Heart left ventricle (tissue), 13 donors: ENCODE measurements around the gene STK32C.

Experiments
- CTCF ChIP-seq, 12 donors: fragments of 200-600 bp; sonication (generic) in 4 of 12; IDR thresholded peaks; one replicate each; pipeline versions ENCODE4 v1.5.0 to v1.8.0; 2018 to 2022; ENCODE audit warnings: antibody characterized with exemption in 12 of 12, mild to moderate bottlenecking in 5 of 12
- POLR2A ChIP-seq, 2 donors: fragments of 450-650 bp; IDR thresholded peaks; one replicate each; pipeline ENCODE4 v1.6.1; 2017; ENCODE audit warnings: antibody characterized with exemption in 2 of 2, mild to moderate bottlenecking in 2 of 2, moderate library complexity in 2 of 2
- donor health status: ischemic (EF 13 %, LVEDD 7.1; RV severe dilation, severe dysfunction).
- donor health status: DM: no; HTN: yes; CAD: no.
- donor health status: DM: no; HTN: no; CAD: no.
- donor health status: ischemic (EF 25% LVEDD 6.9; RV normal size, moderate dysfunction).
- donor health status: ischemic (EF 25% LVEDD 5.7; RV mildly dilated, moderate dysfunction).
- donor health status: ischemic (EF 35%, LVEDD 5.7; RV mildly dilated, moderate dysfunction).
- donor health status: nonischemic (EF 11% LVEDD 7.7; RV severe dilation, severe dysfunction).
- donor health status: DM: yes; HTN: yes; CAD: no.
- donor health status: PGD.
- donor health status: ischemic (EF 29% LVEDD 5.4; RV normal size, mild dysfunction).
- donor health status: nonischemic (EF 23%, LVEDD 6.1; RV moderate dilation, normal function).

- TF ChIP-seq CTCF (IDR thresholded peaks at IDR 0.05) (no peak), POLR2A (IDR thresholded peaks at IDR 0.05) (no peak)
Observed at GRCh38 chr10:132309879-132310591, 2.3 kb upstream of the STK32C start.
